Suprapubic skin (tissue), 4 donors: Measurements from ENCODE around the gene POLR1A. TPM values are rescaled to one million over a fixed set of nuclear protein-coding genes. Genes with fewer than 3 reads are reported as not detected.

Source experiments
- DNase-seq, 2 donors: peaks; one replicate each; pipeline ENCODE4 v3.0.0-alpha.2; 2019; ENCODE audit warnings: low spot score in 2 of 2
- H3K27ac ChIP-seq: fragments of 200-600 bp; sonication (generic); one replicate; pipeline ENCODE4 v1.5.1; 2019
- H3K27me3 ChIP-seq: fragments of 200-600 bp; sonication (generic); one replicate; pipeline ENCODE4 v1.5.1; 2019
- H3K36me3 ChIP-seq: fragments of 200-600 bp; sonication (generic); one replicate; pipeline ENCODE4 v1.5.1; 2019
- H3K4me1 ChIP-seq: fragments of 200-600 bp; sonication (generic); one replicate; pipeline ENCODE4 v1.5.1; 2019
- H3K4me3 ChIP-seq: fragments of 200-600 bp; sonication (generic); one replicate; pipeline ENCODE4 v1.5.1; 2019; ENCODE audit warnings: mild to moderate bottlenecking
- H3K9me3 ChIP-seq: fragments of 200-600 bp; sonication (generic); one replicate; pipeline ENCODE4 v1.5.1; 2019
- CTCF ChIP-seq, 2 donors: fragments of 200-600 bp in 1 of 2; fragments of 450-650 bp in 1 of 2; sonication (generic) in 1 of 2; IDR thresholded peaks; one replicate each; pipeline ENCODE4 v1.5.1; 2016 to 2019; ENCODE audit warnings: antibody characterized with exemption in 2 of 2, mild to moderate bottlenecking in 1 of 2, moderate library complexity in 1 of 2
- EP300 ChIP-seq: sonication (generic); formaldehyde crosslinking; IDR thresholded peaks from one replicate; pipeline ENCODE4 v1.6.1; 2017; ENCODE audit warnings: antibody characterized with exemption
- POLR2A ChIP-seq, 2 donors: fragments of 450-650 bp; IDR thresholded peaks; one replicate each; pipeline ENCODE4 v1.6.1; 2017; ENCODE audit warnings: antibody characterized with exemption in 2 of 2, mild to moderate bottlenecking in 2 of 2, moderate library complexity in 2 of 2
- POLR2AphosphoS5 ChIP-seq, 3 donors: sonication (generic); formaldehyde crosslinking; IDR thresholded peaks; one replicate each; pipeline ENCODE4 v1.6.1; 2017; ENCODE audit warnings: antibody characterized with exemption in 3 of 3
- WGBS: methylation state at CpG from one replicate; pipeline ENCODE4 v1.1.5; 2018; 5-methylcytosine and 5-hydroxymethylcytosine counted together
- total RNA-seq, 4 donors: library from RNA; depleted of rRNA; stranded (reverse); fragments of >200 nt; gene quantifications; one replicate each; pipeline ENCODE4 v1.1.0, GENCODE V29; 2016

POLR1A gene
- total RNA-seq, 4 donors from 2014 or later = 20.2 to 24.3 (median 21.2) TPM

GRCh38 chr2:86052676-86053075 lies 53.0 kb downstream of the POLR1A start:
- H3K27me3 ChIP-seq = no peaks in the 10 kb centered on the region
- H3K4me1 ChIP-seq = peaks cover 10% of the 10 kb centered on the region
- peak in 1 of 2 donors; percentile 74 for DNase-seq
- H3K36me3 ChIP-seq = peaks cover 73% of the 10 kb centered on the region
- H3K4me3 ChIP-seq = no peak overlapping the region
- 99% methylated on average over 15 of the region's 16 CpGs for WGBS
- TF ChIP-seq POLR2AphosphoS5 (IDR thresholded peaks at IDR 0.05) (no peak), POLR2A (IDR thresholded peaks at IDR 0.05) (no peak), EP300 (no peak), CTCF (IDR thresholded peaks at IDR 0.05) (no peak)
- H3K27ac ChIP-seq = no peak overlapping the region
- no peaks in the 10 kb centered on the region for H3K9me3 ChIP-seq

GRCh38 chr2:86052265-86052664 lies 53.4 kb downstream of the POLR1A start:
- peak in 1 of 2 donors; percentile 26 for DNase-seq
- no peaks in the 10 kb centered on the region for H3K27me3 ChIP-seq
- H3K4me1 ChIP-seq = peaks cover 10% of the 10 kb centered on the region
- TF ChIP-seq POLR2AphosphoS5 (IDR thresholded peaks at IDR 0.05) = no peak
- no peak for TF ChIP-seq CTCF (IDR thresholded peaks at IDR 0.05)
- TF ChIP-seq EP300 = no peak
- TF ChIP-seq POLR2A (IDR thresholded peaks at IDR 0.05) = no peak
- no peak overlapping the region for H3K27ac ChIP-seq
- no peak overlapping the region for H3K4me3 ChIP-seq
- WGBS = 90% methylated on average over 6 of the region's 6 CpGs
- no peaks in the 10 kb centered on the region for H3K9me3 ChIP-seq
- peaks cover 77% of the 10 kb centered on the region for H3K36me3 ChIP-seq

- Histone ChIP-seq H3K27ac (no peak overlapping the region), H3K4me1 (peaks cover 10% of the 10 kb centered on the region), H3K9me3 (no peaks in the 10 kb centered on the region), H3K27me3 (no peaks in the 10 kb centered on the region), H3K4me3 (no peak overlapping the region), H3K36me3 (peaks cover 87% of the 10 kb centered on the region)
- DNase-seq = peak in 1 of 2 donors; percentile 54
- TF ChIP-seq CTCF (IDR thresholded peaks at IDR 0.05) (no peak), EP300 (no peak), POLR2A (IDR thresholded peaks at IDR 0.05) (no peak)
- 95% methylated on average over 5 of the region's 5 CpGs for WGBS
Measured at GRCh38 chr2:86050301-86050700, 55.4 kb downstream of the POLR1A start.

DNA sequence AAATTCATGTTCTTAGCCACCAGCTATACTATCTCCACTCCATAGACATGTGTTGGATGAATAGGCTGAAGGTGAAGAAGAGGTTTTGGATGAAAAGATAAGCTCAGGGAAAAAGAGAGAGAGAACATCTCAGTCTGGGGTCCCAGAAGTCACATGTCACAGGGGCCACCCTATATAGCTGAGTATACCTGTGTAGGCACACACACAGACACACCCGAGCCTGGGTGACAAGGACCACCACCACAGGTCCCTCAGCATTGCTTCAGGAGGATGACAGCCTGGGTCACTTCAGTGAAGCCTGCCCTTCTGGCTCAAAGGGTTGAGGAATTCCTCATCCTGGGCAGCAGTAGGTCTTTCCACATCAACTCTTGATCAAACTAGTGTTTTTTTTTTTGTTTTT lies 56.2 kb downstream of the POLR1A start:
- DNase-seq = peak in 1 of 2 donors; percentile 37
- no peak overlapping the region for H3K4me3 ChIP-seq
- no peaks in the 10 kb centered on the region for H3K9me3 ChIP-seq
- 88% methylated on average over 1 of the region's 1 CpG for WGBS
- no peak overlapping the region for H3K27ac ChIP-seq
- no peaks in the 10 kb centered on the region for H3K27me3 ChIP-seq
- H3K36me3 ChIP-seq = peaks cover 90% of the 10 kb centered on the region
- TF ChIP-seq CTCF (IDR thresholded peaks at IDR 0.05) (no peak), POLR2AphosphoS5 (IDR thresholded peaks at IDR 0.05) (no peak), POLR2A (IDR thresholded peaks at IDR 0.05) (no peak), EP300 (no peak)
- peaks cover 10% of the 10 kb centered on the region for H3K4me1 ChIP-seq

DNA sequence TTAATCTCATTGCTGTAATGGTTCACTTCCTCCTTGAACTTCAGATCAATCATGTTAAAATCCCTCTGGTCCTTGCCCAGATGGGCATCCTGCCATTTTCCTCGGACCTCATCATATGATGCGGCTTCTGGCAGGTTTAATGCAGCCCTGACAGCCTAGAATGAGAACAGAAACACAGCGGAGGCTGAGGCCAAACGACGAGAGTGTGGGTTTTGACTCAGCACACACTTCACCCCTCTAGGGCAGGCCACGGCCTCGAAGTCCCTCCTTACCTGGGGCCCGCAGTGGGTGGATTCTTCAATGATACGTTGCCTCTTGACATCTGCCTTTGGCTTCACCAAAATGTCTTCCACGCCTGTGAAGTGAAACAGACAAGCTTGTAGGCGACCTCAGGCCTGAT lies 56.8 kb downstream of the POLR1A start:
- TF ChIP-seq POLR2AphosphoS5 (IDR thresholded peaks at IDR 0.05) (no peak), EP300 (no peak), POLR2A (IDR thresholded peaks at IDR 0.05) (no peak), CTCF (IDR thresholded peaks at IDR 0.05) (no peak)
- H3K4me3 ChIP-seq = no peak overlapping the region
- no peaks in the 10 kb centered on the region for H3K27me3 ChIP-seq
- WGBS = 83% methylated on average over 9 of the region's 11 CpGs
- no peak overlapping the region for H3K27ac ChIP-seq
- H3K4me1 ChIP-seq = peaks cover 8% of the 10 kb centered on the region
- H3K36me3 ChIP-seq = peaks cover 93% of the 10 kb centered on the region
- DNase-seq = peak in 1 of 2 donors; percentile 73
- no peaks in the 10 kb centered on the region for H3K9me3 ChIP-seq
